GM23248 (cell line): Measurements from ENCODE around the gene GIT1.

Experiments used
- EZH2 ChIP-seq: fragments of 200-600 bp; sonication (generic); IDR thresholded peaks from 2 replicates; pipeline ENCODE4 v1.6.1; 2018; ENCODE audit warnings: antibody characterized with exemption, mild to moderate bottlenecking; ENCODE audit not compliant: insufficient read depth, poor library complexity, severe bottlenecking
- EZH2phosphoT487 ChIP-seq: fragments of 200-600 bp; sonication (generic); IDR thresholded peaks from 2 replicates; pipeline ENCODE4 v1.6.1; 2018; ENCODE audit warnings: antibody characterized with exemption, moderate library complexity, mild to moderate bottlenecking, low read depth; ENCODE audit not compliant: insufficient read depth

GRCh38 chr17:29591737-29592608 lies 2.5 kb upstream of the GIT1 start:
- no peak for TF ChIP-seq EZH2
- no peak for TF ChIP-seq EZH2phosphoT487
